GM19328 (cell line): ENCODE measurements around the gene PHAF1.
A peak's percentile ranks its signal among the peaks of the same experiment; 100 is the strongest.

ENCODE experiments used
- ATAC-seq: cut with Tn5 transposase; IDR thresholded peaks from one replicate; pipeline ENCODE4 v1.9.1; 2021; ENCODE audit warnings: mild to moderate bottlenecking, moderate library complexity; ENCODE audit not compliant: unreplicated experiment

The PHAF1 gene

GRCh38 chr16:67191995-67192681 is 82.4 kb downstream of the PHAF1 start, which contains the start of gene E2F4:
Gene E2F4 (plus strand): TSS chr16:67192155. CDS start chr16:67192228, 73 bp downstream.
- ATAC-seq = peak; percentile 88

- ATAC-seq = no peak
Measured at GRCh38 chr16:67192781-67193361, 83.1 kb downstream of the PHAF1 start.

- ATAC-seq = no peak
Measured at GRCh38 chr16:67193536-67193935, 83.8 kb downstream of the PHAF1 start.

GRCh38 chr16:67194260-67194659 is 84.5 kb downstream of the PHAF1 start:
- ATAC-seq = no peak

- ATAC-seq = no peak
Measured at GRCh38 chr16:67195676-67196075, 85.9 kb downstream of the PHAF1 start.

- ATAC-seq = no peak
Measured at GRCh38 chr16:67196881-67197280, 87.1 kb downstream of the PHAF1 start.

- no peak for ATAC-seq
Measured at GRCh38 chr16:67197704-67198103, 88.0 kb downstream of the PHAF1 start.
